GM21390 (cell line): Measurements from ENCODE around the gene GPS2.

Experiments used
- ATAC-seq: cut with Tn5 transposase; IDR thresholded peaks from one replicate; pipeline ENCODE4 v1.9.1; 2021; ENCODE audit not compliant: unreplicated experiment

The GPS2 gene

GRCh38 chr17:7293816-7294613 is 21.1 kb downstream of the GPS2 start:
- no peak for ATAC-seq

DNA sequence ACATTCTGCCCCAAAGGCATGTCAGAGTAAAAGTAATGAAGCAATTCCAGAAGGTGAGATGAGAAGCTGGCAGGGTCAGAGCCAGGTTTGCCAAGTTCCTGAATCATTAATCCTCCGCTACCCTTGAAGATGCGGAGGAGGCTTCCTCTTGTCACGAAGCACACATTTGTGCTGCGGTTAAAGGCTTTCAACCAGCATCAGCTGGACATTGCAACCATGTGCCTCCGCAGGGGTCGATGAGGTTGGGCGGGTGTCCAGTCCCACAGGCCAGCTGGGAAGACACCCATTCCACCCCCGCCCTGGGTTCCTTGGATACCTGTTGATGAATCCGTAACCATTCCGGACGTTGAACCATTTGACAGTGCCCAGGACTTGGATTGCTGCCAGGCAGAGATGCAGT is 22.0 kb downstream of the GPS2 start:
- no peak for ATAC-seq

DNA sequence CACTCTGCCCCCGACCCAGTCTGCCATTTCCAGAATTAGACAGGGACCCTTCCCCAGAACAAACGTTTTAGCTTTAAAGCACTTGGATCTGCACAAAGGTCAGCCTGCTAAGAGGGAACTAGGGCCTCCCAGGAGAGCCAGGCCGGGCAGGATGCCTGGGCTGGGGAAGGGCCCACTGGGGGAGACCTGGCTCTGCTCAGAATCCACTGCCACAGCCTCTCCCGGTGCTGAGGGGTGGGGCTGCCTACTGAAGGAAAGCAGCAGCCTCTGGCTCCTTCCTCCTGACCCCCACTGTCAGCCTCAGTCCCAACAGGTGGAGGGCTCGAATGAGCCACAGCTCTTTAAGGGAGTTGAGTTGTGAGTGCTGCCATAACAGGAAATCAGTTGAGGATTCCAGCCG is 22.4 kb downstream of the GPS2 start:
- no peak for ATAC-seq

GRCh38 chr17:7292194-7292593 is 23.0 kb downstream of the GPS2 start:
- no peak for ATAC-seq

GRCh38 chr17:7290685-7291084 is 24.5 kb downstream of the GPS2 start:
- no peak for ATAC-seq

DNA sequence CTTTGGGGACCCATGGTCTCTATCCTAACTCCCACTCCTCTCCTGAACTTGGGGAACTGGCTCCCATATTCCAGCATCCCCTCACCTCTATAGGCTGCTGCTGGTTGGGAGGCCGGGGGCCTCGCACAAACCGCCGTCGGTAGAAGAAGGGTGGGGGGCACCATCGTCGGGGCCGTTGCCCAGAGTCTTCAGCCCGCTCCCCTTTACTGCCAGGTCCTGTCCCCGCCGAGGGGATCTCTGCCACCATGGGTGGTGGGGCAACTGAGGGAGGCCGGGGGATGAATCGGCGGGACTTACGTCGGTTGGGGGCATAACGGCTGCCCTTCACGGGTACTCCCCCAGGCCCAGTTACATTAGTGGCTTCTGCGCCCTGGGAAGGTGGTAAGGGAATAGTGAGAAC is 25.0 kb downstream of the GPS2 start:
- ATAC-seq, result no peak

GRCh38 chr17:7289256-7290032 is 25.7 kb downstream of the GPS2 start:
- ATAC-seq, result no peak

DNA sequence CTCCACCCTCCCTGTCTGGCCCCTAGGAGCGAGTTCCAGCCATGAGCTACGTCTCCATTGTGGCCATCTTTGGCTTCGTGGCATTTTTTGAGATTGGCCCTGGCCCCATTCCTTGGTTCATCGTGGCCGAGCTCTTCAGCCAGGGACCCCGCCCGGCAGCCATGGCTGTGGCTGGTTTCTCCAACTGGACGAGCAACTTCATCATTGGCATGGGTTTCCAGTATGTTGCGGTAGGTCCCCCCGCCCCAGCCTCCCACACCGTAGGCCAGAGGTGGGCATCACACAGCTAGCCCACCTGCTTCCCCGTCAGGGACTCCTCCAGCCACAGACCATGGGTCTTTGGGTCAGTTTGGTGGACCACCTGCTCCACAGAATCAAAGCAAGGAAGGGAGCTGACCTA is 29.5 kb downstream of the GPS2 start:
- ATAC-seq, result no peak

DNA sequence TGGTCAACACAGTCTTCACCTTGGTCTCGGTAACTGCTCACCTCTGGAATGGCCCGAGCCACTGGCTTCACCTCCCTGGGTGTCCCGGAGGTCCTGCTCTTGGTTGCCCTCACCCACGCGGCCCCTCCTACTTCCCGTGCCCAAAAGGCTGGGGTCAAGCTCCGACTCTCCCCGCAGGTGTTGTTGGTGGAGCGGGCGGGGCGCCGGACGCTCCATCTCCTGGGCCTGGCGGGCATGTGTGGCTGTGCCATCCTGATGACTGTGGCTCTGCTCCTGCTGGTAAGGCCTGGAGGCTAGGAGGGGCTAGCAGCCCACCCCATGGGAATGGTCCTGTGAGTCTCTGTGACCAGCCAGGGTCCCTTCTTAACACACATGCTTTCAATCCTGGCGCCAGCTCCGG is 30.2 kb downstream of the GPS2 start:
- ATAC-seq, result no peak

- no peak for ATAC-seq
These were observed 31.5 kb downstream of the GPS2 start for GRCh38 chr17:7283471-7284216.

DNA sequence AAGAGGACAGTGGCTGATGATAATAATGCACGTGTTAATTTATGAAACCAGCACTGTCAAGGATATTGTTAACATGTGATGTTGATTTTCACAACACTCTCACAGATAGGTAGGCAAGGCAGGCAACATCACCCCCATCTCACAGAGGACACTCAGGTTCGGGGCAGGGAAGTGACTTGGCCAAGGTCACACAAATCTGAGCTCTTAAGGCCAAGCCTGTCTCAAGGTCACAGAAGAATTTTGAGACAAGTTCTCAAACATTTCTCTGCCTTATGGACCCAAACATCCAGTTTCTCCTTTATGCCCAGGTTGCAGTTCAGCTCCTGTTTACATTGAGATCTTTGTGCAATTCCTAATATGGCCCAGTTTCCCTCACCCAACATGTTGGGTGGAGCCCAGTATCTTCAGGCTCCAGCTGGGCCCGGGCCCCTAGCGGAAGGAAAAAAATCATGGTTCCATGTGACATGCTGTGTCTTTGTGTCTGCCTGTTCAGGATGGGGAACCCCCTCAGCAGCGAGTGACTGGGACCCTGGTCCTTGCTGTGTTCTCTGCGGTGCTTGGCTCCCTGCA is 32.3 kb downstream of the GPS2 start:
- ATAC-seq, result no peak

DNA sequence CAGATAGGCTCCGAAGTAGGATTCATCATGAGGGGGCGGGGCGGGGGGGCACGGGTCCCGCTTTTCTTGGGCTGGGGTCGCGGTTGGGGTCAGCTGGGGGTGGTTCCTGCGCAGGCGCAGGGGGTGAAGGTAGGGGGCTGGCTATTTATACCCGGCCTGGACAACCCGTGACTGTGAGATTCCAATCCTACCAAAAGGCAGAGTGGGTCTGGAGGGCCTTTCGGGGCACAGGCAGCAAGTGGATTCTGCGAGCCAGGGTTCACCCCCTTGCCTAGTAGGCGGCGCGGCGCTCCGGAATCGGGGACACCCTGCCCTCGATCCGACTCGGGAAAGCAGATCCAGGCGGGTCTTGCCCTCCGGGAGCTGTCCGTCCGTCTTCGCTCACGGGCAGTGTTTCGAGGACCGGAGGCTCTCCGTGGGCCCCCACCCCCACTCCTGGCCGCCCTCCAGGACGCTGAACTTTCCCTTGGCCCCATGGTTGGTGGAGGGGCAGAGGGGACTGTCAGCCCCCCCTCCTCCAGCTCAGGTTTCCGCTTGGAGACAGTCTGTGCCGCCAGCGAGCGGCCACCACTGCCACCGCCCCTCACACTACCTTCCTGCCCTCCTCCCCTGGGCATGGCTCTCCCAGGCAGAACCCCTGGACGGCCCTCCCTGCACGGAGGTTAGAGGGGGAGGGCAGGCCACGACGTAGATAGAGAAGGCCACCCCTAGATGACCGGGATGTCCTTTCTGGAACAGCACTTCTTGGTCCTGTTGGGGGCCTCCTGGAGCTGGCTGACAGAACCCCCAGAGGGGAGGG is 33.0 kb downstream of the GPS2 start:
- no peak for ATAC-seq

GRCh38 chr17:7281074-7281952 is 33.8 kb downstream of the GPS2 start, which contains the start of gene SLC2A4:
SLC2A4 (plus strand) TSS chr17:7281718; CDS start chr17:7281935, 217 bp downstream.
- ATAC-seq, result no peak

GRCh38 chr17:7280519-7281073 is 34.6 kb downstream of the GPS2 start:
- no peak for ATAC-seq

DNA sequence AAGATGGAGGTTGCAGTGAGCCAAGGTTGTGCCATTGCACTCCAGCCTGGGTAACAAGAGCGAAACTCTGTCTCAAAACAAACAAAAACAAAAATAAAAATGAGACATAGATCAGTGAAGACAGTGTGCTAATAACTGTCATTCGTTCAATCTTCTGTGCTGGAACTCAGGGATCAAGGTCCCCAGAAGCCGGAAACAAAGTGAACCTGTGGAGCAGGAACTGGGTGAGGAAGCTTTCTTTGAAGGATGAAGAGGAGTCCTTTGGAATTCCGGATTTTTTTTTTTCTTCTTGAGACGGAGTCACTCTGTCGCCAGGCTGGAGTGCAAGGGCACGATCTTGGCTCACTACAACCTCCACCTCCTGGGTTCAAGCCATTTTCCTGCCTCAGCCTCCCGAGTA is 35.7 kb downstream of the GPS2 start:
- ATAC-seq, result no peak

GRCh38 chr17:7266784-7267183 is 48.4 kb downstream of the GPS2 start:
- no peak for ATAC-seq

DNA sequence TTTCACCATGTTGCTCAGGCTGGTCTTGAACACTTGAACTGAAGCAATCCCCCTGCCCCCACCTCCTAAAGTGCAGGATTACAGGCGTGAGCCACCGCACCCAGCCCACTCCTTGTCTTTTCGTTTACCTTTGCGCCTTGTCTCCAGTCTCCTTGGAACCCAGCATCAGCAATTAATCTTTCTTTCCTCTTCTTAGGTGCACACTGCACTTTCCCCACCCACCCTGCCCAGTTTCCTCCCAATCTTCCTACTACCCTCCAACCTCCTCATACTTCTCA is 51.4 kb downstream of the GPS2 start:
- no peak for ATAC-seq

GRCh38 chr17:7262935-7263800 is 52.0 kb downstream of the GPS2 start:
- no peak for ATAC-seq
